K562 (cell line): ENCODE data around the gene ALG12. TPM values are rescaled to one million over a fixed set of nuclear protein-coding genes. Genes with fewer than 3 reads are reported as not detected.

Experiments
- ARID4B ChIP-seq: sonication (generic); formaldehyde crosslinking; IDR thresholded peaks from 2 replicates; pipeline ENCODE4 v1.8.0; 2022; ENCODE audit warnings: mild to moderate bottlenecking, missing genetic modification reagents
- ATF7 ChIP-seq: fragments of 450-650 bp; IDR thresholded peaks from 2 replicates; pipeline ENCODE4 v1.7.1; 2014; ENCODE audit warnings: mild to moderate bottlenecking, moderate library complexity
- MYNN ChIP-seq, 2 experiments: sonication (generic); formaldehyde crosslinking in 1 of 2; IDR thresholded peaks; 2 replicates each; pipeline versions ENCODE4 v1.5.0 to v1.6.1; 2016 to 2020; ENCODE audit warnings: antibody characterized with exemption in 1 of 2, missing genetic modification reagents in 1 of 2
- NR2C2 ChIP-seq, 2 experiments: fragments of 200-800 bp in 1 of 2; sonication (Bioruptor generic) in 1 of 2; sonication (generic) in 1 of 2; formaldehyde crosslinking in 1 of 2; IDR thresholded peaks; 2 replicates each; pipeline versions ENCODE4 v1.6.1 to v1.8.0; 2016 to 2022; ENCODE audit warnings: mild to moderate bottlenecking in 1 of 2, missing compliant biosample characterization in 1 of 2, missing genetic modification characterization in 1 of 2, missing genetic modification reagents in 1 of 2
- NR3C1 ChIP-seq: sonication (generic); formaldehyde crosslinking; IDR thresholded peaks from 2 replicates; pipeline ENCODE4 v1.8.1; 2022; ENCODE audit warnings: missing genetic modification reagents
- REST ChIP-seq, 2 experiments: fragments of 450-650 bp; formaldehyde crosslinking in 1 of 2; IDR thresholded peaks; 2 replicates each; pipeline versions ENCODE4 v1.4.0 to v1.6.1; 2014 to 2020; ENCODE audit warnings: mild to moderate bottlenecking in 2 of 2, borderline replicate concordance in 1 of 2, low read depth in 1 of 2
- RNF2 ChIP-seq: sonication (generic); IDR thresholded peaks from 2 replicates; pipeline ENCODE4 v1.6.1; 2016
- TBL1XR1 ChIP-seq, 2 experiments: IDR thresholded peaks; 2 replicates each; pipeline ENCODE4 v1.6.1; 2012; ENCODE audit warnings: improper control_type of control experiment in 2 of 2, low read length in 2 of 2, mild to moderate bottlenecking in 1 of 2
- VEZF1 ChIP-seq: fragments of 200-800 bp; sonication (Bioruptor generic); IDR thresholded peaks from 2 replicates; pipeline ENCODE4 v1.6.1; 2017; ENCODE audit warnings: missing genetic modification characterization, missing compliant biosample characterization
- ZC3H4 ChIP-seq: sonication (generic); formaldehyde crosslinking; IDR thresholded peaks from 2 replicates; pipeline ENCODE4 v1.9.0; 2021; ENCODE audit warnings: missing genetic modification reagents, borderline replicate concordance
- ZNF212 ChIP-seq: fragments of 450-650 bp; formaldehyde crosslinking; IDR thresholded peaks from 2 replicates; pipeline ENCODE4 v1.4.0; 2020; ENCODE audit warnings: mild to moderate bottlenecking
- polyA plus RNA-seq, 8 experiments: library from polyadenylated mRNA; depleted of rRNA in 4 of 8; stranded (reverse) in 5 of 8; unstranded in 3 of 8; fragments of >200 nt; fragmentation: Nextera tagmentation in 2 of 8; fragmentation: Illumina TruSeq in 1 of 8; extraction: Ambion mirVana in 2 of 8; extraction: Trizol in 1 of 8; gene quantifications; 2 replicates each; pipeline versions ENCODE4 v1.2.1 to v1.2.3, GENCODE V29; 2011 to 2014; ENCODE audit warnings: inconsistent platforms in 1 of 8, missing spikeins in 1 of 8
- total RNA-seq, 7 experiments: library from RNA; depleted of rRNA in 6 of 7; stranded (reverse); fragments of >200 nt in 6 of 7; fragmentation: Illumina TruSeq in 2 of 7; extraction: Trizol in 2 of 7; gene quantifications; 2 replicates each; pipeline versions ENCODE4 v1.2.1 to v1.2.3, GENCODE V29; 2011 to 2021; ENCODE audit warnings: low replicate concordance in 1 of 7

ALG12 gene
- total and polyA plus RNA-seq, 9 of the 15 experiments (the other 6 are each of a cell fraction or from before 2014, with no cell fraction given) = 0.20 to 8.5 (median 3.4) TPM

- no peak for TF ChIP-seq REST (IDR thresholded peaks at IDR 0.05; ENCODE audit: borderline replicate concordance)
- peak; percentile 66 for TF ChIP-seq REST (CRISPR knock-in tag; IDR thresholded peaks at IDR 0.05; ENCODE audit: low read depth)
- no peak for TF ChIP-seq ZNF212
- TF ChIP-seq ATF7 = peak; percentile 52; the same call in 1 of the 2 replicates
- TF ChIP-seq NR2C2 (CRISPR knock-in tag; IDR thresholded peaks at IDR 0.05) = no peak
- TF ChIP-seq NR2C2 (tag; IDR thresholded peaks at IDR 0.05) = peak; percentile 57
- TF ChIP-seq NR3C1 (CRISPR knock-in tag) = no peak
- TF ChIP-seq VEZF1 (CRISPR knock-in tag) = peak; percentile 91
- TF ChIP-seq ZC3H4 (CRISPR knock-in tag) = 0 out of 2 replicates have a peak, but pooled peaks have one; percentile 38
- TF ChIP-seq RNF2 = peak; percentile 61; the same call in 1 of the 2 replicates
- TF ChIP-seq MYNN (IDR thresholded peaks at IDR 0.05) = 0 out of 2 replicates have a peak, but pooled peaks have one; percentile 18
- no peak for TF ChIP-seq MYNN (CRISPR knock-in tag; IDR thresholded peaks at IDR 0.05)
- TF ChIP-seq ARID4B (CRISPR knock-in tag) = peak; percentile 69; the same call in 1 of the 2 replicates
- TF ChIP-seq TBL1XR1 (IDR thresholded peaks at IDR 0.05; ENCODE audit: low read length in 2 of 2) = no peak
These were observed 65.0 kb downstream of the ALG12 start, which contains the start of gene ZBED4 (continued) for GRCh38 chr22:49852898-49853894.
